Stimulated activated CD8-positive, alpha-beta memory T cell treated with anti-CD3 and anti-CD28 coated beads, Interleukin-4, amount 100 ng/mL, for 1 hour (primary cell): ENCODE data around the gene GPC6.

Experiments
- DNase-seq, 2 donors: peaks; one replicate each; pipeline ENCODE4 v3.0.0-alpha.2; 2020; ENCODE audit warnings: low read depth in 2 of 2, low spot score in 1 of 2

The GPC6 gene

DNA sequence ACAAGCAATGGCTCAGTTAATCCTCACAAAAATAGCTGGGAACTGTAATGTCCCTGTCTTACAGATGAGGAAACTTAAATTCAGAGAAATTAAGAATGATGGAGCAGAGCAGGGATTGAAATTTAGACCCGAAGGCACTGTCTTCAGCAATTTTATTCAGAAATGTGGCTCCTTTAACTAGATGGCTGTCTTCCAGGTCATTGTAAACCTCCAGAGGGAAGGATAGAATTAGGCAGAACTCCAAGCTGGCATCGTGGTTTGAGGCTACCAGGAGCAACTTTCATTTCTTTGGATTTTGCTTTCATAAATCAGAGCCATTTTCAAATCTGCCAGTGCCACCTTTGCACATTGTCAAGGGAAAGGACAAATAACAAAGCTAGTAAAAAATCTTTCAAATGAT, 913.9 kb downstream of the GPC6 start:
- DNase-seq: no peak

DNA sequence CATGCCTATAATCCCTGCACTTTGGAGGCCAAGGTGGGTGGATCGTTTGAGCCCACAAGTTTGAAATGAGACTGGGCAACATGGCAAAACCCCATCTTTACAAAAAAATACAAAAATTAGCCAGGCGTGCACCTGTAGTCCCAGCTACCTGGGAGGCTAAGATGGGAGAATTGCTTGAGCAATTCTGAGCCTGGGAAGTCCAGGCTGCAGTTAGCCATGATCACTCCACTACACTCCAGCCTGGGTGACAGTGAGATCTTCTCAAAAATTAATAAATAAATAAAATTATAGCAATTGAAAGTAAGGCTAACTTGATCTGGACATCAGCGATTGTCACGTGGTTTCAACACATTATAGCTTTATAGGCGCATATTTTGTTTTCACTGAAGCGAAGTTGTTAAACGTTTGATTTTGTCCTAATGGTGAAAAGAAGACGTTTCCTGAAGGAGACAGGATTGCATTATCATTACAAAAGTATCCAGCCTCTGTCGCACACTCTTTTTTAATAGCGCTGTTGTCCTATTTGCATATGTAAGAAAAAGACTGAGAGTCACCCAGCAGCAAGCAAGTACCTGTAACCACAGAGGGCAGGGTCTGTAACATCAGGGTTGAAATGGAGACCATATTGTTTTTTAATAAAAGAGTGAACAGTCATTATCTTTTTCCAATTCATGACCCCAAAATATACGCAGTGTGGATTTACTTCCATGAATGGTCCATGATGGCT, 917.2 kb downstream of the GPC6 start:
- no peak for DNase-seq

- no peak for DNase-seq
Observed at GRCh38 chr13:94145966-94146365, 919.4 kb downstream of the GPC6 start.

DNA sequence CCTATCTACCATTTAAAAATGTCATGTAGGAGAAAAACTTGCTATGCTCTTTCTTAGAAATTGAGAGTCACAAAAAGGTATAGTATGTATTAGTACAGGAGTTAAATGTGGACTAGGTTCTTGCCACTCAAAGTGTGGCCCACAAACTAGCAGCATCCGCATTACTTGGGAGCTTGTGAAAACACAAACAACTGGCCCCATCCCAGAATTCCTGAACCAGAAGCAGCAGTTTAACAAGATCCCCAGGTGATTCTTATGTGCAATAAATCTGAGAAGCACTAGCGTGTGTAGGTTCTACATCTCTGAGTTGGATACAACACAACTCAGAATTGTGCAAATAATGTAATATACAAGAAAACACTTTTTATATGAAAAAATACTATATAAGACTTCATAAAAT, 927.0 kb downstream of the GPC6 start:
- DNase-seq: no peak

- no peak for DNase-seq
Observed at GRCh38 chr13:94154367-94154766, 927.8 kb downstream of the GPC6 start.

DNA sequence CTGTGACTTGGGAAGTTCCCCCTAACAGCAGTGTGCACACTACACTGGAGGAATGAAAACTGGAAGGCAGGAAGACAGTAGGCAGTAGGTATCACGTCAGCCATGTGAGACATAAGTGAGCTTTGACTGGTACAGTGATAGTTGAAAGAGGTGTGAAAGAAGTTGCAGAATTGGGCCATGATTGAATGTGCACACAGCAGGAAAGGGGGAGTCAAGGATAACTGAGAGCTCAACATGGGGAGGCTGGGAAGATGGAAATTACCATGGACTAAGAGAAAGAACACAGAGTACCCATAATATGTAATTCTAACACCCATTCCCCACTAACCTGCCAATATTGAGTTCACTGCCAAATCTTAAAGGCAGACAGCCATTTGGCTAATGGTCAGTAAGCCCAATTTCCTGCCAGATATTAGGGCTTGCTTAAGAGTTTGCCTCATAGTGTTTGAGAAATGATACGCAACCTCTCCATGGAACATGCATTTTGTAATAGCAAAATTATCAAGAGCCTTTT, 931.2 kb downstream of the GPC6 start:
- no peak for DNase-seq

- no peak for DNase-seq
Observed at GRCh38 chr13:94160875-94161274, 934.3 kb downstream of the GPC6 start.

DNA sequence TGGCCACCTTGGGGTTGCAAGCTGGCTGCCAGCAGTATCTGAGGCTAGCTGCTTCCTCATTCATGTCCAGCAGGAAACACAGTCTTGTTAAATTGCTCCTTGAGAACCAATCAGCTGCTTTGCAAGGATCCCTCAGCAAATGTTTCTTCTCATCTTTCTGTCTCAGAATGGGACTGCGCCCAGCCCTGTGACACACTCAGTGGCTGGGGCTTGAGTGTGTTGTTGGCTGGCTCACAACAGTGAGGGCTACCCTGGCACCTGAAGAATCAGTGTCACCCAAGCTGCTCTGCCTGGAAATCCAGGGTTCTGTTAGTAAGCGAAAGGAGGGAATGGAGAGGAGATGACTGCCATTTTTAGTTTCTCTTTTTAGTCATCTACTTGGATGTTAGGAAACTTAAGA, 935.7 kb downstream of the GPC6 start:
- no peak for DNase-seq

DNA sequence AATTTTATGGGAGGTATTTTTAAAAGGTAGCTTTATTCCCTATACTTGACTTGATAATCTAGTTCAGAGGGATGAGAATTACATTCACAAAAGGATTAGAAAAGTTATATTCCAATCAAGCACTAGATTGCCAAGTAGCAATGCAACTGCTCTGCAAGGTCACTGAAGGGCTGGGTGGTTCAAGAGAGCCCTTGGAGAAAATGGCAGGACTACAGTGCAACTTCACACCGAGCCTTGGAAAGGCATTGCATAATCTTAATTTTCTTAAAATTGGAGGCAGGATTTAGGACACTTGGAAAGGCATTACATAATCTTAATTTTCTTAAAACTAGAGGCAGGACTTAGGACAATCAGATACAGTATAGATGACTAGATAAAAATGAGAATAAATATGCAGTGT, 936.9 kb downstream of the GPC6 start:
- no peak for DNase-seq

GRCh38 chr13:94168783-94169453, 942.3 kb downstream of the GPC6 start:
- DNase-seq: no peak

DNA sequence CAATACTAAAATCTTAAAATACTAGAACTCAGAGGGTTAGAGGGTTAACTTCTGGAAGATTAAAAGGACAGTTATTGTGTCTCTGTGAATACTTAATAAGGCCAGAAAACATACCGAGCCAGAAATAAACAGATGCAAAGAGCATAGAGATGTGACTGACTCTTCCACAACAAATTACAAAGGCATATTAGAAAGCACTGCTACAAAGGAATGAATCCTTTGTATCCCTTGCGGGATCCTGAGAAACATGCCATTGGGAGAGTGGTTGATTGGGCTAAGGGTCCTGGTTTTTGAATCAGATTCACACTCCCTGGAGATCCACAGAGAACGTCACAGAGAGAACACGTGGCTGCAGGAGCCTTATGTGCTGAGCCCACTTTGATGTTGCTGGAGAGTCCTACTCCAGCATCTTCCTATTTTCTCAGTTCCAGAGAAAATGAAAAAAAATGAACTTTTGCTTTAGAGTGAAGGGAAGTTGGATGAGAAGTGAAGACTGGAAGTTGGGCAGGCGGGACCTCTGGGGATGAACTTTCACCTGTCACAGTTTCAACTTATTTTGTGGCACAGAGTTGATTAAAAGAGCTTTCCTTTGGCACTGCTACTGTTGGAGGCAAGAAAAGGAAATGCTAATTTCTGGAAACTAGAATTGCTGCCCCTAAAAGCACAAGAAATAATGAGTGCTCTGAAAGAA, 943.0 kb downstream of the GPC6 start:
- DNase-seq: no peak

GRCh38 chr13:94170145-94170571, 943.6 kb downstream of the GPC6 start:
- DNase-seq: no peak

GRCh38 chr13:94172416-94172815, 945.8 kb downstream of the GPC6 start:
- DNase-seq: no peak

- no peak for DNase-seq
Observed at GRCh38 chr13:94173312-94173854, 946.8 kb downstream of the GPC6 start.

DNA sequence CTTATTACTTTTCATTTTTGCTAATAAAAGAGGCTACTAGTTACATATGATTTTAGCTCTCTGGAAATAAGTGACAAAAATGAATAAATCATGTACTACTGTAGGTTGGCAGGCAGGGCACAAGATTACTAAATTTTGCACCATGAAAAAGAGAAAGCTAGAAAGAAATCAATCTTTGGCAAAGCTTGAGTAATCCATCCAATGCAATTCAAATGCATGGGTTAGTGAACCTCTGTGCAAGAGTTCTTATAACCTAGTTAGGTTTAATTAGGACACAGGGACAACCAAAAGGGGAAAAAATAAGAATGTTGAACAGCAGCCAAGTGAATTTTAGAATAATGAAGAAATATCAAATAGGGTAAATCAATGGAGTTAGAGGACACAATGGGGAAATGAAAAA, 947.4 kb downstream of the GPC6 start:
- no peak for DNase-seq

- DNase-seq: no peak
Observed at GRCh38 chr13:94175076-94175475, 948.5 kb downstream of the GPC6 start.

- DNase-seq: no peak
Observed at GRCh38 chr13:94176561-94176960, 950.0 kb downstream of the GPC6 start.

DNA sequence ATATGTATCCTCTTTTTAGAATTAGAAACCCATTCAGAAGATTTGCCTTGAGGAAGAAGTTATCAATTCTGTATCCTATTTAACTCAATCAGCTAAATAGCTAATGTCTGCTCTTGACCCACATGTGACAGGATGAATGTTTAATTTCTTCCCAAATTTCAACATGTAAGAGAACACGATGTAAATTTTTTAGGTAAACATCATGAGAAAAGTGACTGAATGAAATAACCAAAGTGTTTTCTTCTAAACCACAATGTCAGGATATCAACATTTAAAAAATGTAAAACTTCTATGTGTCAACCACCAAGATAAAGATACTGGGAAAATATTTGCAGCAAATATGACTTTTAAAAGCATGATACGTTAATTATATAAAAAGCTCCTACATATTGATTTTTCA, 950.4 kb downstream of the GPC6 start:
- no peak for DNase-seq

GRCh38 chr13:94178625-94179244, 952.1 kb downstream of the GPC6 start:
- DNase-seq: no peak

DNA sequence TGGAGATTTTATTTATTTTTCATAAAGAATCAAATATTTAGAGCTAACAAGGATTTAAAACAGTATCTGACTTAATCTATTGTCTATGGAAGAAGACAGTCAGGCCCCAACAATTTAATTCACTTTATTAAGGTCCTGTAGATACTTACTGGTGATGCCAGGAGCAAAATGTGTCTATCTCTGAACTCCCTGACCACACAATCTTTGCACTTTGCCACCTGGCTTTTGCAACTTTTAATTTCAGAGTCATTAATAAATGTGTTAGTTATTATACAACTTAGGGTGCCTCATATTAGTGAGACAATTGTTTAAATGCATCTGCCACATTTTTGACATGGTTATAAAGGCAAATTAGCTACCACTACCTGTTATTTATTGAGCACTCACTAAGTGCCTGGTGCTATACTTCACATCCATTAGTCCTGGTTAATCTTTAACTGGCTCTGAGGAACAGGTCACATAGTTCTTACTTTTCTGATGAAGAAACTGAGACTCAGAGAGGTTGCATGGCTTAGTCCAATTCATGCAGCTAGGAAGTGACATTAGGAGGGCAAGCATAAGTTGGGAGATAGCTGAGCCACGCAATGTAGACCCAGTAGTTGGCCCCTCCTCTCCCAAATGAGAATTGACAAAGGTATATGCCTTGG, 955.0 kb downstream of the GPC6 start:
- no peak for DNase-seq
